ENCODE data around the gene PNPLA6.
"Not testable (repeated sequence)": the region's sequence is repeated elsewhere in the genome, so short reads cannot be mapped to it uniquely, and the experiment has no call there.

The PNPLA6 gene

GRCh38 chr19:7533925-7534480, 1.5 kb upstream of the PNPLA6 start:
- FAIRE-seq (no peak), DNase-seq (ENCODE audit: insufficient read length, low spot score) (peak; percentile 94)
- TF ChIP-seq, protein P1, sequence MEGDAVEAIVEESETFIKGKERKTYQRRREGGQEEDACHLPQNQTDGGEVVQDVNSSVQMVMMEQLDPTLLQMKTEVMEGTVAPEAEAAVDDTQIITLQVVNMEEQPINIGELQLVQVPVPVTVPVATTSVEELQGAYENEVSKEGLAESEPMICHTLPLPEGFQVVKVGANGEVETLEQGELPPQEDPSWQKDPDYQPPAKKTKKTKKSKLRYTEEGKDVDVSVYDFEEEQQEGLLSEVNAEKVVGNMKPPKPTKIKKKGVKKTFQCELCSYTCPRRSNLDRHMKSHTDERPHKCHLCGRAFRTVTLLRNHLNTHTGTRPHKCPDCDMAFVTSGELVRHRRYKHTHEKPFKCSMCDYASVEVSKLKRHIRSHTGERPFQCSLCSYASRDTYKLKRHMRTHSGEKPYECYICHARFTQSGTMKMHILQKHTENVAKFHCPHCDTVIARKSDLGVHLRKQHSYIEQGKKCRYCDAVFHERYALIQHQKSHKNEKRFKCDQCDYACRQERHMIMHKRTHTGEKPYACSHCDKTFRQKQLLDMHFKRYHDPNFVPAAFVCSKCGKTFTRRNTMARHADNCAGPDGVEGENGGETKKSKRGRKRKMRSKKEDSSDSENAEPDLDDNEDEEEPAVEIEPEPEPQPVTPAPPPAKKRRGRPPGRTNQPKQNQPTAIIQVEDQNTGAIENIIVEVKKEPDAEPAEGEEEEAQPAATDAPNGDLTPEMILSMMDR (IDR thresholded peaks at IDR 0.05; ENCODE audit: insufficient read depth, missing control alignments), result no peak

DNA sequence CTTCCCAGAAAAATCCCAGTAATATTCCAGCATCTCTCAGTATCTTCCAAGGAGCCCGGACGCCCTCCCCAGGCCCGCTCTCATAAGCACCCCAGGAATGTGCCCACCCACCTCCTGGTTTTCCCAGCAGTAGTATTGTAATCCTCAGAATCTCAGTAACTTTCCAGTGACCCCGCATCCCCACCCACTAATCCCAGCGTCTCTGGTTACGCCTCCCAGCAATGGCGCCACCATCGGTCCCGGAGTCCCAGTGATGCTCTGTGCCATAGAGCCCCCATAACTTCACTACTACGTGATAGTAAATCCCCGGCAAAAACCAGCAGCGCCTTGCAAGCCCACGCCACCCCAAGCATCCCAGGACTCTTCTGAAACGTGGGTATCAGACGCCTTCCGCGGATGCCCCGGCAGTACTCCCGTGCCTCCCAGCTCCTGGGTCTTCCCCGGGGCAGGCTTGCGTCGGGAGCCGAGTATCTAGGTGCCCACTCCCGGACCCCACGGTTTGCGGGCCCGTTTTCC, 928 bp upstream of the PNPLA6 start:
- FAIRE-seq, result no peak
- no peak for DNase-seq (ENCODE audit: insufficient read length, low spot score)
- TF ChIP-seq, protein P1 (IDR thresholded peaks at IDR 0.05; ENCODE audit: insufficient read depth, missing control alignments), result peak; percentile 34

DNA sequence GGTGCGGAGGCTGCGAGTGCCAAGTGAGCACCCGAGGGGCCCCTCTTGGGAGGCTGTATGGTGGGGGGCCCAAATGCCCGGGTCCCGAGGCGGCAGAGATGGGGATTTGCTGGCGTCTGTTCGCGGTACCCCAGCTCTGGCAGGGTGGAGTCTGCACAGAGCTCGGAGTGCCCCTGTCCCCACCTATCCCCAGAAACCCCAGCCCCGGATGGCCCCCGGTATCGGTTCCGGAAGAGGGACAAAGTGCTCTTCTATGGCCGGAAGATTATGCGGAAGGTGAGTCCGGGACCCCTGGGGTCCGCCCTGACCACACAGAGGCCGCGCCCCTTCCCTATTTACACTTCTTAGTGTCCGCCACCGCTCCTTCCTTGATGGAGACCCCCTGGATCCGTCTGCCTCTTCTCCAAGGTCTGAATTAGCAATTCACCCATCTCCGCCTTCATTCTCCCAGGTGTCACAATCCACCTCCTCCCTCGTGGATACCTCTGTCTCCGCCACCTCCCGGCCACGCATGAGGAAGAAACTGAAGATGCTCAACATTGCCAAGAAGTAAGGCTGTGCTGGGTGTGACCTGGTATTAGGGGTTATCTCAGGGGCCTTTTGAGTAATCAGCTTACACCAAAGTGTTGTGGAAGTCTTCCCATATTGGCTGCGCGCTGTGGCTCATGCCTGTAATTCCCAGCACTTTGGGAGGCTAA, 630 bp downstream of the PNPLA6 start:
- TF ChIP-seq, protein P1 (IDR thresholded peaks at IDR 0.05; ENCODE audit: insufficient read depth, missing control alignments), result no peak
- FAIRE-seq (no peak), DNase-seq (ENCODE audit: insufficient read length, low spot score) (no peak)

GRCh38 chr19:7538990-7539389, 3.5 kb downstream of the PNPLA6 start:
- FAIRE-seq, result not testable (repeated sequence)

DNA sequence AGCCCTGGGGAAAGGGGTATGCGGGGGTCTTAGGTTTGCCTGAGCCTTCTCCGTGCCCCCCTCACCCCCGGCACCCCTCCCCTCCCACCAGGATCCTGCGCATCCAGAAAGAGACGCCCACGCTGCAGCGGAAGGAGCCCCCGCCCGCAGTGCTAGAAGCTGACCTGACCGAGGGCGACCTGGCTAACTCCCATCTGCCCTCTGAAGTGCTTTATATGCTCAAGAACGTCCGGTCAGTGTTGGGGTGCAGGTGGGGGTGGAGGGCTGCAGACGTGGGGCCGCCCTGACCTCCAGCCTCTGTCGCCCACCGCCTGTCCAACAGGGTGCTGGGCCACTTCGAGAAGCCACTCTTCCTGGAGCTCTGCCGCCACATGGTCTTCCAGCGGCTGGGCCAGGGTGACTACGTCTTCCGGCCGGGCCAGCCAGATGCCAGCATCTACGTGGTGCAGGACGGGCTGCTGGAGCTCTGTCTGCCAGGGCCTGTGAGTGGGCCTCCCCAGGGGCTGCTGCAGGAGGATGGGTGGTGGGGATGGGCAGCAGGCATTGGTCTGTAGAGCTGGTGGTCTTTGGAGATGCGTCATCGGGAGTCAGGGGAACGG, 4.4 kb downstream of the PNPLA6 start:
- DNase-seq (ENCODE audit: insufficient read length, low spot score) (no peak), FAIRE-seq (no peak)
- TF ChIP-seq, protein P1 (IDR thresholded peaks at IDR 0.05; ENCODE audit: insufficient read depth, missing control alignments), result no peak

More at GRCh38 chr19:7538990-7539389, 3.5 kb downstream of the PNPLA6 start:
- DNase-seq (ENCODE audit: insufficient read length, low spot score), result not testable (repeated sequence)

DNA sequence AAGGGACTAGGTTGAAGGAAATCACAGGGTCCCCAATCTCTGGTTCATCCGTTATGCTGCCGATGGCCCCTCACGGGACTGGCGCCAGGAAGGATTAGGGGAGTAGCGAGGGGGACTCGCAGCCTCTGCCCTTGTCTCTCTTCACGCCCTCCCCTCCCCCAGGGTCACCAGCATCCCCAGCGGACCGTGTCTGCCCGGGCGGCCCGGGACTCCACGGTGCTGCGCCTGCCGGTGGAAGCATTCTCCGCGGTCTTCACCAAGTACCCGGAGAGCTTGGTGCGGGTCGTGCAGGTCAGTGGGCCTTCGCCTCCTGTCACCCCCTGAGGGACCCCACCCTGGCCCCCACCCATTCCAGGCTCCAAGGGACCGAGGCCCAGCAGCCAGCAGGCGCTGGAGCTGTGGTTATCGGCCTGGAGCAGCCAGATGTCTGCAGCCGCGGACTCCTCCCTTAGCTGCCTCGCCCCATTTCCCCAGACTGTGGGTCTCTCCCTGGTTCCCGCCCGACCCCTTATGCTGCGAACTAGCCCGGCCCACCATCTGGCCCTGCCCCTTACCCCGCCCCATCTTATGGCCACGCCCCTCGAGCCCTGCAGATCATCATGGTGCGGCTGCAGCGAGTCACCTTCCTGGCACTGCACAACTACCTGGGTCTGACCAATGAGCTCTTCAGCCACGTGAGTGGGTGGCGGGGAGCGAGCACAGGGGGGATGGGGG, 5.4 kb downstream of the PNPLA6 start:
- TF ChIP-seq, protein P1 (IDR thresholded peaks at IDR 0.05; ENCODE audit: insufficient read depth, missing control alignments), result no peak
- DNase-seq (ENCODE audit: insufficient read length, low spot score), result no peak
- no peak for FAIRE-seq

- FAIRE-seq, result no peak
- no peak for DNase-seq (ENCODE audit: insufficient read length, low spot score)
- TF ChIP-seq, protein P1 (IDR thresholded peaks at IDR 0.05; ENCODE audit: insufficient read depth, missing control alignments), result no peak
These were observed 5.9 kb downstream of the PNPLA6 start for GRCh38 chr19:7541475-7541824.
